HAP-1 (cell line): ENCODE measurements around the gene IDH3G.

Experiments
- DNase-seq, 2 experiments: peaks; one replicate each; pipeline ENCODE4 v3.0.0-alpha.2; 2016 to 2020; ENCODE audit warnings: low spot score in 2 of 2
- H3K27me3 ChIP-seq: fragments of 250-450 bp; sonication (Bioruptor Pico); 2 replicates; pipeline ENCODE4 v1.5.1; 2020; ENCODE audit warnings: low read depth, mild to moderate bottlenecking, moderate library complexity
- H3K36me3 ChIP-seq: fragments of 250-450 bp; sonication (Bioruptor Pico); replicated peaks from 2 replicates; pipeline ENCODE4 v1.5.1; 2020; ENCODE audit warnings: mild to moderate bottlenecking
- H3K4me1 ChIP-seq: fragments of 250-450 bp; sonication (Bioruptor Pico); 2 replicates; pipeline ENCODE4 v1.5.1; 2020; ENCODE audit warnings: mild to moderate bottlenecking
- H3K4me3 ChIP-seq: fragments of 250-450 bp; sonication (Bioruptor Pico); 2 replicates; pipeline ENCODE4 v1.5.1; 2020; ENCODE audit warnings: mild to moderate bottlenecking, moderate library complexity
- H3K9me3 ChIP-seq: fragments of 250-450 bp; sonication (Bioruptor Pico); 2 replicates; pipeline ENCODE4 v1.5.1; 2020; ENCODE audit warnings: mild to moderate bottlenecking, moderate library complexity
- in situ Hi-C: fragments of 300-500 bp; cut with MboI; formaldehyde crosslinking; loops from 3 replicates; pipeline ENCODE4 v1.14.3; 2020; ENCODE audit warnings: low sequenced_read_pairs, inconsistent platforms, mixed read lengths

Gene IDH3G

GRCh38 chrX:153789654-153790053 lies 4.5 kb downstream of the IDH3G start:
- H3K9me3 ChIP-seq = no peaks in the 10 kb centered on the region
- no peak overlapping the region for H3K4me3 ChIP-seq
- H3K4me1 ChIP-seq = peaks cover 7% of the 10 kb centered on the region
- no peak for DNase-seq
- peaks cover 48% of the 10 kb centered on the region for H3K36me3 ChIP-seq
- no peaks in the 10 kb centered on the region for H3K27me3 ChIP-seq
- in situ Hi-C loops = no loop called here

- DNase-seq = no peak
- no peaks in the 10 kb centered on the region for H3K4me1 ChIP-seq
- H3K4me3 ChIP-seq = no peak overlapping the region
- in situ Hi-C loops = no loop called here
- H3K36me3 ChIP-seq = peaks cover 41% of the 10 kb centered on the region
- no peaks in the 10 kb centered on the region for H3K27me3 ChIP-seq
- no peaks in the 10 kb centered on the region for H3K9me3 ChIP-seq
Observed at GRCh38 chrX:153786669-153787068, 7.5 kb downstream of the IDH3G start.

GRCh38 chrX:153784325-153784967 lies 9.7 kb downstream of the IDH3G start:
- in situ Hi-C loops = no loop called here
- no peak for DNase-seq
- no peaks in the 10 kb centered on the region for H3K4me1 ChIP-seq
- no peaks in the 10 kb centered on the region for H3K9me3 ChIP-seq
- no peaks in the 10 kb centered on the region for H3K27me3 ChIP-seq
- H3K36me3 ChIP-seq = peaks cover 36% of the 10 kb centered on the region
- no peak overlapping the region for H3K4me3 ChIP-seq

GRCh38 chrX:153783378-153784013 lies 10.7 kb downstream of the IDH3G start:
- Histone ChIP-seq H3K9me3 (no peaks in the 10 kb centered on the region), H3K27me3 (no peaks in the 10 kb centered on the region), H3K36me3 (peaks cover 33% of the 10 kb centered on the region), H3K4me1 (no peaks in the 10 kb centered on the region), H3K4me3 (no peak overlapping the region)
- in situ Hi-C loops = no loop called here
- DNase-seq = no peak

GRCh38 chrX:153782871-153783270 lies 11.3 kb downstream of the IDH3G start:
- no peak overlapping the region for H3K4me3 ChIP-seq
- H3K36me3 ChIP-seq = peaks cover 27% of the 10 kb centered on the region
- in situ Hi-C loops = no loop called here
- no peaks in the 10 kb centered on the region for H3K4me1 ChIP-seq
- no peaks in the 10 kb centered on the region for H3K27me3 ChIP-seq
- no peaks in the 10 kb centered on the region for H3K9me3 ChIP-seq
- no peak for DNase-seq

- Histone ChIP-seq H3K27me3 (no peaks in the 10 kb centered on the region), H3K9me3 (no peaks in the 10 kb centered on the region), H3K4me1 (no peaks in the 10 kb centered on the region), H3K4me3 (no peak overlapping the region), H3K36me3 (peaks cover 23% of the 10 kb centered on the region)
- peak in 1 of 2 experiments; percentile 36 for DNase-seq
- in situ Hi-C loops = no loop called here
Observed at GRCh38 chrX:153782313-153782712, 11.9 kb downstream of the IDH3G start.

GRCh38 chrX:153781428-153782047 lies 12.6 kb downstream of the IDH3G start:
- DNase-seq = no peak
- H3K4me3 ChIP-seq = no peak overlapping the region
- no peaks in the 10 kb centered on the region for H3K27me3 ChIP-seq
- in situ Hi-C loops = no loop called here
- peaks cover 4% of the 10 kb centered on the region for H3K4me1 ChIP-seq
- H3K9me3 ChIP-seq = no peaks in the 10 kb centered on the region
- H3K36me3 ChIP-seq = peaks cover 15% of the 10 kb centered on the region

- in situ Hi-C loops = no loop called here
- Histone ChIP-seq H3K27me3 (no peaks in the 10 kb centered on the region), H3K36me3 (peaks cover 8% of the 10 kb centered on the region), H3K4me1 (peaks cover 4% of the 10 kb centered on the region), H3K4me3 (no peak within 1 kb of the TSS), H3K9me3 (no peaks in the 10 kb centered on the region)
- DNase-seq = no peak
Observed at GRCh38 chrX:153780678-153781427, 13.3 kb downstream of the IDH3G start, which contains the start of gene SRPK3. SRPK3 (plus strand) TSS chrX:153781041; CDS start chrX:153781087, 46 bp downstream.

GRCh38 chrX:153779891-153780677 lies 14.1 kb downstream of the IDH3G start:
- Histone ChIP-seq H3K4me3 (no peak overlapping the region), H3K36me3 (0 out of 2 replicates have a peak, but pooled peaks cover 3% of the 10 kb centered on the region), H3K27me3 (no peaks in the 10 kb centered on the region), H3K9me3 (no peaks in the 10 kb centered on the region), H3K4me1 (peaks cover 4% of the 10 kb centered on the region)
- in situ Hi-C loops = no loop called here
- DNase-seq = no peak

GRCh38 chrX:153778684-153779101 lies 15.5 kb downstream of the IDH3G start:
- in situ Hi-C loops = no loop called here
- DNase-seq = no peak
- Histone ChIP-seq H3K9me3 (no peaks in the 10 kb centered on the region), H3K27me3 (no peaks in the 10 kb centered on the region), H3K4me1 (peaks cover 4% of the 10 kb centered on the region), H3K36me3 (0 out of 2 replicates have a peak, but pooled peaks cover 3% of the 10 kb centered on the region), H3K4me3 (no peak overlapping the region)

GRCh38 chrX:153778181-153778580 lies 16.0 kb downstream of the IDH3G start:
- Histone ChIP-seq H3K27me3 (no peaks in the 10 kb centered on the region), H3K4me3 (no peak overlapping the region), H3K9me3 (no peaks in the 10 kb centered on the region), H3K36me3 (no peaks in the 10 kb centered on the region), H3K4me1 (peaks cover 4% of the 10 kb centered on the region)
- in situ Hi-C loops = no loop called here
- DNase-seq = no peak

GRCh38 chrX:153777261-153778090 lies 16.7 kb downstream of the IDH3G start:
- H3K4me1 ChIP-seq = peaks cover 4% of the 10 kb centered on the region

More at GRCh38 chrX:153777261-153778090, 16.7 kb downstream of the IDH3G start:
- no peak for DNase-seq
- Histone ChIP-seq H3K9me3 (no peaks in the 10 kb centered on the region), H3K36me3 (no peaks in the 10 kb centered on the region), H3K4me3 (no peak overlapping the region), H3K27me3 (no peaks in the 10 kb centered on the region)
- in situ Hi-C loops = no loop called here
